Endothelial cell (in vitro differentiated cells): ENCODE results near the gene CHRM5. TPM values are rescaled to one million over a fixed set of nuclear protein-coding genes. Genes with fewer than 3 reads are reported as not detected.
A peak's percentile ranks its signal among the peaks of the same experiment; 100 is the strongest.

Experiments used
- DNase-seq: peaks from one replicate; pipeline ENCODE4 v3.0.0; 2021; ENCODE audit warnings: low spot score
- H3K27ac Mint-ChIP-seq: one replicate; pipeline ENCODE4 v1.8.0; 2021; ENCODE audit warnings: mixed read lengths, inconsistent platforms; ENCODE audit not compliant: unreplicated experiment
- H3K27me3 Mint-ChIP-seq: one replicate; pipeline ENCODE4 v1.8.0; 2021; ENCODE audit warnings: mild to moderate bottlenecking, moderate library complexity, mixed read lengths, inconsistent platforms; ENCODE audit not compliant: unreplicated experiment
- H3K36me3 Mint-ChIP-seq: one replicate; pipeline ENCODE4 v1.8.0; 2021; ENCODE audit warnings: mild to moderate bottlenecking, low read depth, mixed read lengths, inconsistent platforms; ENCODE audit not compliant: unreplicated experiment
- H3K4me1 Mint-ChIP-seq: one replicate; pipeline ENCODE4 v1.8.0; 2021; ENCODE audit warnings: mild to moderate bottlenecking, mixed read lengths, inconsistent platforms; ENCODE audit not compliant: unreplicated experiment
- H3K4me3 Mint-ChIP-seq: one replicate; pipeline ENCODE4 v1.8.0; 2021; ENCODE audit warnings: mild to moderate bottlenecking, mixed read lengths, inconsistent platforms; ENCODE audit not compliant: unreplicated experiment
- H3K9me3 Mint-ChIP-seq: one replicate; pipeline ENCODE4 v1.8.0; 2021; ENCODE audit warnings: mixed read lengths, inconsistent platforms; ENCODE audit not compliant: unreplicated experiment
- total RNA-seq: library from RNA; stranded (reverse); fragmentation: NEBNext Ultra II Directional; extraction: Animal tissue kit (Norgen Biotek cat#: 25700); gene quantifications from one replicate; pipeline ENCODE4 v1.2.1, GENCODE V29; 2021; ENCODE audit not compliant: unreplicated experiment
- TF ChIP-seq, protein P1 (sequence below): fragments of 200-600 bp; sonication (generic); IDR thresholded peaks from one replicate; pipeline ENCODE4 v1.5.0; 2021; ENCODE audit warnings: antibody characterized with exemption; ENCODE audit not compliant: unreplicated experiment

CHRM5 gene
- total RNA-seq, 1 donor from 2014 or later: not detected

- no peaks in the 10 kb centered on the region for H3K27me3 Mint-ChIP-seq
- no peak overlapping the region for H3K4me3 Mint-ChIP-seq
- no peak for DNase-seq
- H3K9me3 Mint-ChIP-seq: no peaks in the 10 kb centered on the region
- H3K36me3 Mint-ChIP-seq: no peaks in the 10 kb centered on the region
- H3K4me1 Mint-ChIP-seq: no peaks in the 10 kb centered on the region
- H3K27ac Mint-ChIP-seq: no peak overlapping the region
- TF ChIP-seq, protein P1, sequence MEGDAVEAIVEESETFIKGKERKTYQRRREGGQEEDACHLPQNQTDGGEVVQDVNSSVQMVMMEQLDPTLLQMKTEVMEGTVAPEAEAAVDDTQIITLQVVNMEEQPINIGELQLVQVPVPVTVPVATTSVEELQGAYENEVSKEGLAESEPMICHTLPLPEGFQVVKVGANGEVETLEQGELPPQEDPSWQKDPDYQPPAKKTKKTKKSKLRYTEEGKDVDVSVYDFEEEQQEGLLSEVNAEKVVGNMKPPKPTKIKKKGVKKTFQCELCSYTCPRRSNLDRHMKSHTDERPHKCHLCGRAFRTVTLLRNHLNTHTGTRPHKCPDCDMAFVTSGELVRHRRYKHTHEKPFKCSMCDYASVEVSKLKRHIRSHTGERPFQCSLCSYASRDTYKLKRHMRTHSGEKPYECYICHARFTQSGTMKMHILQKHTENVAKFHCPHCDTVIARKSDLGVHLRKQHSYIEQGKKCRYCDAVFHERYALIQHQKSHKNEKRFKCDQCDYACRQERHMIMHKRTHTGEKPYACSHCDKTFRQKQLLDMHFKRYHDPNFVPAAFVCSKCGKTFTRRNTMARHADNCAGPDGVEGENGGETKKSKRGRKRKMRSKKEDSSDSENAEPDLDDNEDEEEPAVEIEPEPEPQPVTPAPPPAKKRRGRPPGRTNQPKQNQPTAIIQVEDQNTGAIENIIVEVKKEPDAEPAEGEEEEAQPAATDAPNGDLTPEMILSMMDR: no peak
These were observed 8.3 kb upstream of the CHRM5 start for GRCh38 chr15:33959844-33960548.

DNA sequence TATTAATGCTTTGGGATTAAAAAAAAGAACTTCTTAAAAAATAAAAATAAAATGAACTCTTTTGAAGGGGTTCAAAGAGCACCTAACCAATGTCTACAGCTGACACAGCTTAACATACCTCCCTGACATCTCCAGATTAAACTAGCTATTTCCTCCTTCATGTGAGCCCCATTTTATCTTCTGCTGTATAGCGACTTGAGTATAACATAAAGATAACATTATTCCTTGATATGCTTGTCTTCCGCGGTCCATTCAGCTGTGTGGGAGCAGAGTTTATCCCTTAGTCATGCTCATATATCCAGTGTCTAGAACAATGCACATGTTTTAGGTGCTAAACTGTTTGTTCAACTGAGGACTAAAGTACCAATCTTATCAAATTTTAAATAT is 7.8 kb upstream of the CHRM5 start:
- Mint-ChIP-seq H3K9me3 (no peaks in the 10 kb centered on the region), H3K4me1 (no peaks in the 10 kb centered on the region), H3K27ac (no peak overlapping the region), H3K27me3 (no peaks in the 10 kb centered on the region), H3K36me3 (no peaks in the 10 kb centered on the region), H3K4me3 (no peak overlapping the region)
- DNase-seq: no peak
- TF ChIP-seq, protein P1: no peak

DNA sequence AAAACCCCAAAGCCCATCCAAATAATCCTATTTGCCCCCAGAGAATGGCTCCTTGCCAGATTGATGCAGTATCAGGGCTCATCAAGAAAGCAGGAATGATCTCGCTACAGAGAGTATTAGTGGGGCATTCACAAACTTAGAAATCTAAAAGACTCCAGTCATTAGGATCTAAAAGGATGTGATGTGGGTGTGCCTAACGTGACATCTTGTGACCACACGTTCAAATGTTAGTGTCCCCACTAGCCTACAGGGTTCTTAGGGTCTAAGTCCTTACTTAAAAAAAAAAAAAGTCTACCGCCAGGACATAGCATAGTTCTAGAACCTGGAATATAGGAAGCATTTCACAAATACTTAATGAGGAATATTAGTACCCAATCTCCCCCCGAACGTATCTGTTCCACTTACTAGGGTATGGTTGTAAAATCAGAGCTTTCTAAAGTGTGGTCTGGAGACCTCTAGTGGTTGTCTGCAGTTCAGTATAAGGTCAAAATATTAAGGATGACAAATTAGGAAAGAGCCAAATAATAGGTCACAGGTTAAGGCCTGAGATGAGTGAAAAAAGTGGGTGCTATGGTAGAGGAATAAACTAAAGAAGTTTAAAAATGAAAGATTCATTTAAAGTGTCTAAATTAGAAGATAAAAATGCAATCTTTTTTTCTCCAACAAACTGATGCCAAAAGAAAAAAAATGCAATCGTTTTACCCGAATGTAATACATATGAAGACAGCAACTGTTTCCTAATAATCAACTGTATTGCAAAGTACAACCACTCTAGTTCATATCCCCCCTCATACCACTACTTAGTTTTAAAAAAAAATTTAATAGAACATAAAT is 4.2 kb upstream of the CHRM5 start:
- Mint-ChIP-seq H3K27me3 (no peaks in the 10 kb centered on the region), H3K27ac (no peak overlapping the region), H3K9me3 (no peaks in the 10 kb centered on the region), H3K4me3 (no peak overlapping the region), H3K36me3 (no peaks in the 10 kb centered on the region), H3K4me1 (peaks cover 9% of the 10 kb centered on the region)
- DNase-seq: no peak
- TF ChIP-seq, protein P1: peak; percentile 42

DNA sequence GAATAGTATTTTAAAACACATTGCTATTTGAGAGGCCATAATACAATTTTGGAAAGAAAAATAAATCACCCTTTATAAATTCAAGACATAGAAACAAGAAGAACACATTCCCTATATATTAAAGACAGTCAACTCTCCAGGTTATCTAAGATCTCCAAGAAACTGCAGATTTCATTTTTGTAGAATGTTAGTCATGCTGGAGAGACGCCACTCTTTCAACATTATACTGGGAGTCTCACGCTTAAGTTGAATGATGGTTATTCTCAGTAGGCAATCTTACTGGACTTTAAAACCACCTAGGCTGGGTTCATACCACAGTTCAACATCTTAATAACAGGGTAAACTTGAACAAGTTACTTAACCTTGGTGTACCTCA is 3.6 kb upstream of the CHRM5 start:
- peaks cover 9% of the 10 kb centered on the region for H3K4me1 Mint-ChIP-seq
- H3K27ac Mint-ChIP-seq: no peak overlapping the region
- DNase-seq: no peak
- H3K27me3 Mint-ChIP-seq: no peaks in the 10 kb centered on the region
- TF ChIP-seq, protein P1: no peak
- no peaks in the 10 kb centered on the region for H3K9me3 Mint-ChIP-seq
- H3K36me3 Mint-ChIP-seq: no peaks in the 10 kb centered on the region
- no peak overlapping the region for H3K4me3 Mint-ChIP-seq

DNA sequence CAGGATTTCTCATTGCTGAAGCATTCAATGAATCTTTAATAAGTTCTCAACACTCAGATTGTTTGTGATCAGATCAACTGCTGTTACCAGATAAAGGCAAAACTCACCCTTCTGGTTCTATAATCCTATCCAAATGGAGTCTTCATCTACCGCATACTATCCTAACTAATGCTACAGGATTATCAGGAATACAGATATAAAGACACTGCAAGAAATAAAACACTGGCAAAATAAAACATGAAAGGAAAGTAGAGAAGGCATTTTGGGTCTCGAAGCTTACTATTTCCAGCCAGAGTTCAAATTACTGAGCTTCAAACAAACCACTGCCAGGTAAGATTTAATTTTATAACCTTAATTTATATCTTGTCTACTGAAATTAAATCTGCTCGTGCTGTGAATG is 524 bp downstream of the CHRM5 start:
- no peak for DNase-seq
- peaks cover 9% of the 10 kb centered on the region for H3K4me1 Mint-ChIP-seq
- H3K27me3 Mint-ChIP-seq: no peaks in the 10 kb centered on the region
- no peak overlapping the region for H3K27ac Mint-ChIP-seq
- no peaks in the 10 kb centered on the region for H3K36me3 Mint-ChIP-seq
- no peaks in the 10 kb centered on the region for H3K9me3 Mint-ChIP-seq
- TF ChIP-seq, protein P1: no peak
- H3K4me3 Mint-ChIP-seq: no peak overlapping the region
